SHP77 treated with DMSO at 0.1 percent for 48 hours (cell line): Measurements from ENCODE around the gene C19orf12.
"Not testable (repeated sequence)": the region's sequence is repeated elsewhere in the genome, so short reads cannot be mapped to it uniquely, and the experiment has no call there.

Source experiments
- DNase-seq: peaks from one replicate; lab custom pipeline; 2025; lab: John Stamatoyannopoulos, UW

The C19orf12 gene

GRCh38 chr19:29727906-29728305 is 12.8 kb upstream of the C19orf12 start:
- DNase-seq: no peak

- DNase-seq: no peak
Observed at GRCh38 chr19:29724746-29725145, 9.7 kb upstream of the C19orf12 start.

- DNase-seq: no peak
Observed at GRCh38 chr19:29724102-29724641, 9.1 kb upstream of the C19orf12 start.

- no peak for DNase-seq
Observed at GRCh38 chr19:29717051-29717450, 2.0 kb upstream of the C19orf12 start.

- DNase-seq: no peak
Observed at GRCh38 chr19:29715701-29716581, 880 bp upstream of the C19orf12 start.

- DNase-seq: no peak
Observed at GRCh38 chr19:29714371-29714952, 599 bp downstream of the C19orf12 start.

- no peak for DNase-seq
Observed at GRCh38 chr19:29712744-29713516, 2.1 kb downstream of the C19orf12 start.

- DNase-seq: no peak
Observed at GRCh38 chr19:29711584-29712132, 3.4 kb downstream of the C19orf12 start.

- DNase-seq: not testable (repeated sequence)
Observed at GRCh38 chr19:29709440-29709798, 5.6 kb downstream of the C19orf12 start.

- no peak for DNase-seq
Observed at GRCh38 chr19:29708554-29709439, 6.3 kb downstream of the C19orf12 start.

GRCh38 chr19:29706635-29707034 is 8.4 kb downstream of the C19orf12 start:
- DNase-seq: no peak

GRCh38 chr19:29705706-29706105 is 9.4 kb downstream of the C19orf12 start:
- no peak for DNase-seq

GRCh38 chr19:29704562-29705558 is 10.2 kb downstream of the C19orf12 start:
- no peak for DNase-seq

GRCh38 chr19:29702963-29703320 is 12.1 kb downstream of the C19orf12 start:
- no peak for DNase-seq

GRCh38 chr19:29702161-29702962 is 12.7 kb downstream of the C19orf12 start:
- no peak for DNase-seq

- DNase-seq: no peak
Observed at GRCh38 chr19:29700498-29700897, 14.6 kb downstream of the C19orf12 start.

GRCh38 chr19:29699861-29700260 is 15.2 kb downstream of the C19orf12 start:
- DNase-seq: no peak

GRCh38 chr19:29697523-29698261 is 17.4 kb downstream of the C19orf12 start:
- no peak for DNase-seq

- no peak for DNase-seq
Observed at GRCh38 chr19:29696565-29696846, 18.6 kb downstream of the C19orf12 start.
